Measurements from ENCODE around the gene FAM240B.

The FAM240B gene

DNA sequence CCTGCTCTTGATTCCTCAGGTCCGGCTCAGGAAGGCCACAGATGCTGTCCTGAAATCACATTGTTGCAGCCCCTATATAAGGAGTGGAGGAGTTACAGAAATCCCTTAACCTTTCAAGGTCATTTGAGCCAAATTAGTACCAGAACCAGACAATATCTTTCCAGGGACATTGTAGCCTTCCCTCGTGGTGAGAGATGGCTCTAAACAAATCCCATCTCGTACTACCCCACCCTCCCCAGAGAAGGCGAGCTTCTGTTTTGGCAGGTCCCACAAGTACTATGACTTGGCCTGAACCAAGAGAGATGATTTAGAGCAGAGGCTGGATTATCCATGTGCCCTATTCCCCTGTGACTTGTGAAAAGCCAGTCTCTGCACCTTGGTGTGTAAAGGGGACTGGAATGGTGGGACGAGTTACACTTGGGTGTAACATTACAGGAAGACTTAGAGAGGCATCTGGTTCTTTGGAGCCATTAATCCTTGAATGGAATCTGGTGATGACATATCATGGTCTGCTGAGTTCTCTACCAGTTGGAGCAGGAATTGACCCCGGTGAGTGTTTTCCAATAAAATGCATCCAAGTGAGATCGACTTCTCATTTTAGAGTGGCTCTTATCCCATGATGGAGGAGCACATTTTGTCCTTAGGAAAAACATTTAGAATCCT, at the start of gene FAM240B:
FAM240B (minus strand) TSS at position 51 of the 663 bp plus-strand sequence. CDS start 16,134 bp downstream, outside the sequence.
- in situ Hi-C loops (cut with MboI; ENCODE audit: low sequenced_read_pairs) = no loop called here

DNA sequence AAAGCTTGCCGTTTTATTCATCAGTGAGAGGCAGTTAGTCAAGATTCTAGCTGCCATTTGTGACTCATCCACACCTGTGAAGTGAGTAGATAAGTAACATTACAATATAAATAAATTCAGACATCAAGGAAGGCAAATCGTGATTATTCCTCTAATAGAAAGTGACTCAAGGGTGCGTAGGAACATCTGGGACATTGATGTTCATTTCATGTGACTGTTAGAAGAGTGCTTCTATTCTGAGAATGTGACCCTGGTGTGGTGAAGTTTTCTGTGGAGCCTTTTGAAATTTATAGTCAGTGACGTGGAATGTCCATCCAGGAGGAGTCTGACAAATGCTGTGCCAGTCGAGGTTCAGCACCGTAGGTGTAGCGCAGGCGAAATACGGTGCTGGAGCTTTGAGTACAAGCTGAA, 48.4 kb upstream of the FAM240B start:
- in situ Hi-C loops (cut with MboI; ENCODE audit: low sequenced_read_pairs) = no loop called here

DNA sequence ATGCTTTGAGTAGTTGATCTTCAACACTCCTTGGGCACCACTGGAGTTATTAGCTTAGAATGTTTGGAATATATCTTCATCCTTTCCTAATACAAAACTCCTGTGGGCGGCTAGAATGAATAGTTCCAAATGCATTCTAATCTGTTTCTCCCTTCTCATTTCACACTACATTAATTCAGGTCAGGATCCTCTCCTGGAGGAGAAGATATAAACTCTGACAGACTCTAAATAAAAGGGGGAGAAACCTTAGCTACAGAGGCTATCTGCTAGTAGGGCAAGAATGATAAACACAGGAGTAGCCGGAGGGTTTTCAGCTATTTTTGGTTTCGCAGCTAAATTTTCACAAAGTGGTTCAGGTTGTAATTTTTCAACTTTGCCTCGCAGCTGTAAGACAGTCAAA, 45.2 kb upstream of the FAM240B start:
- in situ Hi-C loops (cut with MboI; ENCODE audit: low sequenced_read_pairs) = no loop called here

DNA sequence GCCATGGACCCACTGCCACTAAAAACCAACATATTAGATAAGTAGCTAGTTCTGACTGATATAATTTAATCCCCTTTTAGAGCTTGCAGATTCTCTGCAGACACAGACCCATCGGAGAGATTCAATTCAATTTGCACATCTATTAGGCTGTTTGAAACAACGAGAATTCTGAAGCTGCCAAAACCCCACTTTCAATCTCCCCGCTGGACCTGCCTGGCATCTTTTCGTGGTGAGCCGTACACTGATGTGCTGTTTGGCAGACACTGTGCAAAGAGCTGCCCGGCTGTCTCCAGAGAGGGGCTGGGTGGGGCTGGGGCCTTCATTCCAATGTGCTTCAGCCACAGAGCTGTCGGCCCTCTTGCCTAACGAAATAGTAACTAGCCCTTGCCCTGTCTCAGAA, 42.1 kb upstream of the FAM240B start:
- in situ Hi-C loops (cut with MboI; ENCODE audit: low sequenced_read_pairs) = no loop called here

DNA sequence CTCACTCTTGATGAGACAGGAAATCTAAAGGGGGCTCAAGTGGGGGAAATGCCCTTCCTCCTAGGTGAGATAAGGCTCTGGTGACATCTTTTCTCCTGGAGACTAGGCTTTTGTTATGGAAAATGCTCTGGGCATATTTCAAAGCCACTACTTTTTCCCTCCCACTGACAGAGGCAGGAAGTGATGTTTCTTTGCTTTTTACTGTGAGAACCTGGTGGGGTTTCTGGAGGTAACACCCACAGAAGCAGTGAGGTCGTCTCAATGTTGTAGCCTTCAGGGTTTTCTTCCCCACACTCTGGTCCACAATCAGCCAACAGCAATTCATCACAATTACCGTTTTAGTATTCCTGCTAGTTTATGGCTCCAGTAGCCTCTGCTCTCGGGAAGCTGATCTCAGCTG, 41.4 kb upstream of the FAM240B start:
- in situ Hi-C loops (cut with MboI; ENCODE audit: low sequenced_read_pairs) = no loop called here

DNA sequence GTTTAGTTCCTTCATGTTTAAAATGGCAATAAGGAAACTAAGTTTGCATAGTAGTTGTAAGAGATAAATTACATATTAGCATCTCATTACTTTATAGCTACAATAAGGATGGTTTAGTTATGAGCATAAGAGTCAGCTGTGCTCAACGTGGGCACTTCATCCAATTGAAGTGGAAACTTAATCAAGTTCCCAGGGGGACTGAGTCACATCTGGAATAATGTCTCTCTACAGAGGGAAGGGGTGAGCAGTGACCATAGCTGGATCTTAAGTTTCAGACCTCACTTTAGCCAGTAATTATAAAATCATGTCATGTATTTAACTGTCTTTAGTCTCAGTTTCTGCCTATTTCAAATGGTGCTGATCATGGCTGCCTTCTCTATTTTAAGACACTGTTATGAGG, 36.8 kb upstream of the FAM240B start:
- in situ Hi-C loops (cut with MboI; ENCODE audit: low sequenced_read_pairs) = no loop called here

DNA sequence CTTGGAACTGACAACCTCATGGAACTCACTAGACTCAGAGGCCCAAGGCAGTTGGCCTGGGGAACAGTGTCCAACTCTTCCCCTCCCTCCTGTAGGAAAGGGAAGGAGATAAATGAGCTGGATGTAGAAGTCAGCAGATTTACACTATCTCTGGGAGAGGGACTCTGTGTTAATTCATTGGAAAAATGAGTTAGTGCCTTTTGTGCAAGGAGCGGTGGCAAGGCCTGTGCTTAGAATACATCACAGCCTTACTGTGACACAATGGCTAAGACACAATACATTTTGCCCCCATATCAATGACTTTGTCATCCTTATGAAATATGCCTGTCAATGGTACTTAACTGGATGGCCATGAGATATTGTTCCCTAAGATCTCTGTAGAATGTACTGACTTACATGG, 28.0 kb upstream of the FAM240B start:
- in situ Hi-C loops (cut with MboI; ENCODE audit: low sequenced_read_pairs) = no loop called here

DNA sequence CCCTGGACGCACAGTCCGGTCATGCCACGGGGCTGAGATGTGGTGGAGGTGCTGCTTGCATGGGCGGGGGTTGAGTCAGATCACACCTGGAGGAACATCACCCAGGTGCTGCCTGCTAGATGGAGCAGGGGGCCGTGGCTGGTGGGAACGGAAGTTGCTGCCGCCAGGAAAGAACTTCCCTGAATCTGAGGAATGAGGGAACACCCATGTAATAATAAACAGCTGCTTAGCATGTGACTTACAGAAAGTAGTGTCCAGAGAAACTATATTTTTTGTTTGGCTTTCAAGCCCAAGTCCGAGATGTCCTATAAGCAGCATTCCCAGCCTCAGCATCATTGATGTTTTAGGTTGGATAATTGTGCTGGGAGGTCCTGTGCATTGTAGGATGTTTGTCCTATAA, 27.1 kb upstream of the FAM240B start:
- in situ Hi-C loops (cut with MboI; ENCODE audit: low sequenced_read_pairs) = no loop called here

DNA sequence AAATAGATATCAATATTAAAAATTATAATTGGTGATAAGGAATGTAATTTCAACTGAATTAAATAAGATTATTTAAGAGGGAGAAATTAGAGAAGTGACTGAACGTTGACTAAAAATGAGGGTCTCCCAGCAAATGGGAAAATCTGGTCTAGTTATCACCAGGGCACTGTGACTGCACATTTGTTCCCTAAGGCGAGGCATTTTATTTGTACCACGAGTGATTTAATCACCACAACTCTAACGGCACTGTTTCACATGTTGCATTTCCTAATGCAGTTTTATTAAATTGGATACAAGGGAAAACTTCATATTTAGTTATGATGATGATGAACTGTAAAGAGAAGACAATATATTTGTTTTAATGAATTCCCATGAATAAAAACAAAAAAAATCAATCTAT, 26.4 kb upstream of the FAM240B start:
- in situ Hi-C loops (cut with MboI; ENCODE audit: low sequenced_read_pairs) = no loop called here

DNA sequence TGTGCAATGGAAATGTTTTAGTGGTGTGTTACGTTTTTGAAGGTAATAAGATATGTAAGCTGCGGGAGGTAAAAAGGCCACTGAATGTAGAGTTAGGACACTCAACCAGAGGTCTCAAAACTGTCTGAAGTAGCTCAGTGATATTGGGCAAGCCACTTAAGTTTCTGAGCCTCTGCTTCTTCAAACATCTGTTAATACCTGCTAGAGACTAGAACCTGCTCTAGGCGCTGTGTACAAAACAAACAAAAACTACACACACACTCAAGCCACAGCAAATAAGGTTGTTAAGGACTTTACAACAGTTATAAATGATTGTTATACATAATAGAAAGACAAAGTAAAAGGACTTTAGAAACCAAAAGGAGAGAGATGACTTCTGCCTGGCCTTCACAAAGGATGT, 24.6 kb upstream of the FAM240B start:
- in situ Hi-C loops (cut with MboI; ENCODE audit: low sequenced_read_pairs) = no loop called here

DNA sequence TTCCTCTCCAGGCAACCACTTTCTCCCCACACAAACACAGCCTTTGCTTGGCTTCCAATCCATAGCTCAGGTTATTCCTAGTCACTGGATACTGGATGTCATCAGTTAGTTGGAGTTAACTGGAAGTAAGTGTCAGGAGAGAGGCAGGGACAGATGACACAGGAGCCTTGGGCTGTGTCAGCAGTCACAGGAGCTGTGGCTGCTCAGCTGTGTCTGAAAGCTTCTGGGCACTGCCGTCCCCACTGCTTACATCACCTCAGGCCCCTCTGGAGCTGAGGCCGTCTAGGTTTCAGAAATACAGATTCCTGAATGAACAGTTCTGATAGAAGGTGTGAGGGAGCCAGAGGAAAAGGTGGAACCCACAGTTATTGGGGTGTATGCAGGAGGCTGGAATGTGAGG, 17.3 kb upstream of the FAM240B start:
- in situ Hi-C loops (cut with MboI; ENCODE audit: low sequenced_read_pairs) = no loop called here

DNA sequence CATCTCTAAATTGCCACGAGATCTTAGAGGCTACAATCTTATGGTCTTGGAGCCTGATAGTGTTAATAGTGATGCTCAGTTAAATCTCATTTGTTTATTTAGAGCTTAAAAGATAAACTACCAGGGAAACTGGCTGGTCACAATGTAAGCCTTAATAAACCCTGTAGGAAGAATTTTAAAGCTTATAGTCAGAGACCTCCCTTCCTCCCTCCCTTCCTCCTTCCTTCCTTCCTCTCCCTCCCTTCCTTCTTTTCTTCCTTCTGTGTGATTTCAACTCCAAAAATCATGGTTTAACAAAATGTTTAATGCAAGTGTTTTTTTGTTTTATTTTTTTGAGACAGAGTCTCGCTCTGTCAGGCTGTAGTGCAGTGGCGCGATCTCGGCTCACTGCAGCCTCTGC, 14.9 kb upstream of the FAM240B start:
- in situ Hi-C loops (cut with MboI; ENCODE audit: low sequenced_read_pairs) = no loop called here

DNA sequence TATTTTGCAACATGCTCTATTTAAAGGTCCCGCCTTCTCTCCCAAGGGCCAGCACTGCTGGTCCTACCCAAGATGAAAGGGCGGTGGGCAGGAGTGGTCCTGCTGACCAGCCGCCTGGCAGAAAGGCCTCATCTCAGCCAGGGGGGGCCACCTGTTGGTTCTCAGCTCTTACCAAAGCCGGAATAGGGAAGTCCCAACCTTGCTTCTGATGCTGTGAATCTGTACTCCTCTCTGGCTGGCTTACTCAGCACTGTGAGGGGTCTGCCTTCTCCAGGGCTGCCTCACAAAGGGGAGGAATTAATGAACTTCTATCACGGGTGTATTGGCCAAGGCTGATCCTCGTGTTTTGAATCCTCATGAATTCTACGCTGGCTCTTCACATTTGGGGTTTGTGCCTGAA, 13.6 kb upstream of the FAM240B start:
- in situ Hi-C loops (cut with MboI; ENCODE audit: low sequenced_read_pairs) = no loop called here

DNA sequence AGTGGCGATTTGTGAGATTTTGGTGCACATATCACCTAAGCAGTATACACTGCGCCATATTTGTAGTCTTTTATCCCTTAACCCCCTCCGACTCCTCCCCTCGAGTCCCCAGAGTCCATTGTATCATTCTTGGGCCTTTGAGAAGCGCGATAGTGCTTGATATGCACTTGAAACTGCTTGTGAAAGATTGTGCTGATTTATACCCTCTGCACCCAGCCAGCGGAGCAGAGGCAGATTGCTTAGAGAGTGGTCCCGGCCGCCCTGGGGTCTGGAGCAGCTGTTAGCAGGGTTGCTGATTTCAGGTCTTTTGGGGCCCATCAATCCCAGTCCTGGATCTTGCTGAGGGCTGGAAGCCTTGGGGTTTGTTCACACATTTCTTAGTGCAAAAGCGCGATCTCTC, 13.0 kb upstream of the FAM240B start:
- in situ Hi-C loops (cut with MboI; ENCODE audit: low sequenced_read_pairs) = no loop called here

DNA sequence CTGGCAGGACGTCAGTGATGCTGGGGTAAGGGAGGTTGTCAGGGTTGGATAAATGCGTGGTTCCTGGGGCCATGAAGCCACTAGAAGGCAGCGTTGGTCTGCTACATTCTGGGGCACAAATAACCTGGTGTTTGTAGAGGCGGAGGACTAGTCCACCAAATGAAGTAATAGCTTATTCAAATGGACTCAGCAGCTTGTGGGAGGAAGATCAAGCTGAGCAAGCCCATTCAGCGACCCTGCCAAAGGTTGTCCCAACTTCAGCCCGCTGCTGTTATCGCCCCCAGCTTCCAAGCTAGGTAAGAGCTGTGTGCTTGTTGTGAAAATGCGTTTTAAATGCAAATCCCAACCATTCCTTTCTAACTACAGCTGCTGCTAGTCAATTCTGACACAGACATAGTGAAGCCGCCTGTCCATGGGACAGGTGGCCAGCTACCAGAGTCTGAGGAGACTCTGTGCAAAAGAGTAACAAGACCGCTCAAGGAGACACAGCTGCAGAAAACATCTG, 7.6 kb upstream of the FAM240B start:
- in situ Hi-C loops (cut with MboI; ENCODE audit: low sequenced_read_pairs) = no loop called here

DNA sequence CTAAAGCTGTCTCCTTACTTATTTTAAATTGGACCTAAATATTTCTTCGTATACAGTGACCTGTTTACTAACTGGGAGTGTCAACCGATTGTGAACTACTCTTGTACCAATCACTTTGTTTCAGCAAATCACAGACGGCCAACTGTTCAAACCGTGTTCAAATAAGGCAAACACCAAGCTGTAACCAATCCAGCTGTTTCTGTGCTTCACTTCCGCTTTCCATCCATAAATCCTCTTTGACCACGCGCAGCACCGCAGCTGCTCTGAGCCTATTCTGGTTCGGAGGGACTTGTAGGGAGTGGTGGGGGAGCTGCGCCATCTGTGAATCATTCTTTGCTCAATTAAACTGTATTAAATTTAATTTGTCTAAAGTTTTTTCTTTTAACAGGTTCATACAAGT, 4.8 kb upstream of the FAM240B start:
- in situ Hi-C loops (cut with MboI; ENCODE audit: low sequenced_read_pairs) = no loop called here

DNA sequence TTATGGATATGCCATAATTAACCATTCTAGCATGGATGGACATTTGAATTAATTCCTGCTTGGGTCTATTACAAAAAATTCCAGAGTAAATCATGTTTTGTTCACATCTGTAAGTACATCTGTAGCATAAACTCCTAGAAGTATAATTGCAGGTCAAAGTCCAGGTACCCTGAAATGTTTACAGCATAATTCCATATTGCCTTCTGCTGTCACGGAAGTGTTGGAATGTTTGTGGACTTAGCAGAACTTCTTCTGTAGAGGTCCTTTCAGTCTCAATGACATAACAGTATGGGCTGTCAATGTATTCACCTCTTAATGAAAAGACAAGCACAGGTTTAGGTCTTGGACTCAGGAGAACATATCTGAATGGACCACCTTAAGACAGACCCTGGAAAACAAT, 1.8 kb downstream of the FAM240B start:
- in situ Hi-C loops (cut with MboI; ENCODE audit: low sequenced_read_pairs) = no loop called here

DNA sequence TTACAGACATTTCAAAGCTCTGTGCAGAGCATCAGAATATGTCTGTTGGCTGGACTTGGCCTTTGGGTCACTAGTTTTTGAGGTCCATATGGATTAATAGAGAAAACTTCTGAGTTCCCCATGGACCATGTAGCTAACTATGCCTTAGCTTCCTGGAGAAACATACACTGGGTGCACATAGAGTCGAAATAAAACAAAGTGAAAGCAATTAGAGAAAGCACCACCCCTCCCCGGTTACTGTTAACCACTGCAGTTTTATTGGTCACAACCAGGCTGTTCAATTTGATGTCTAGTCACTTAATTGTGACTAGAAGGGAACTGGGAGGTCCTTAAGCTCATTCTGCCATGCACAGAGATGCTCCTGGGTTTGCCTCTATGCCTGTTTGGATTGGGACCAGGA, 4.2 kb downstream of the FAM240B start:
- in situ Hi-C loops (cut with MboI; ENCODE audit: low sequenced_read_pairs) = no loop called here

DNA sequence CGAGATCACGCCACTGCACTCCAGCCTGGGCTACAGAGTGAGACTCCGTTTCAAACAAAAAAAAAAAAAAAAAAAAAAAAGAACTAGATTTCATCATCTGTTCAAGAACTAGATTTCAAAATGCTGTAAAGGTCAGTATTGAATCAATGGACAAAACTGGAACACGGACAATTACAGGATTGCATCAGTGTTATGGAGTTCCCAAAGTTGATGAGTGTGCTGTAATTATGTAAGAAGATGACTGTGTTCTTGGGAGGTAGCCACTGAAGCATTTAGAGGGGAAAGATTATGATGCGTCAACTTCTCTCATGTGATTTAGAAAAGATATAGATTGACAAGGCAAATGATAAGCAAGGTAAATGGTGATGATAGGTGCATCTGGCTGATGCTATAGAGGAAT, 6.5 kb downstream of the FAM240B start:
- in situ Hi-C loops (cut with MboI; ENCODE audit: low sequenced_read_pairs) = no loop called here

DNA sequence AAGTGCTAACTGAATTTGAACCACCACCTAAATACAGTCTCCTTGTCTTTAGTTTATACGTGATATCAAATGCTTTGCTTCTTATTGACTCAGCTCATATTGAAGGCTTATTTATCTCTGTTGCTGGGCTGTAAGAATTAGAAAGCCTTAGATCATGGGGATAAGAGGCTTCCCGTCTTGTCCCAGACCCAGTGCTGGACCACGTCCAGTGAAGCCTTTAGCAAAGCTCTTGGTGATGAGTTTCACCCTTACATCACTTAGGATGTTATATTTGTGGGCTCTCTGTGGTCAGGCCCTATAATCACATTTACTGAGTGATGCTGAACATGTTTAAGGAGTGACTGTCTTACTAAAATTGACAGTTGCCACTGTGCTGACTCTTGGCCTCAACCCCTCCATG, 11.2 kb downstream of the FAM240B start:
- in situ Hi-C loops (cut with MboI; ENCODE audit: low sequenced_read_pairs) = no loop called here

DNA sequence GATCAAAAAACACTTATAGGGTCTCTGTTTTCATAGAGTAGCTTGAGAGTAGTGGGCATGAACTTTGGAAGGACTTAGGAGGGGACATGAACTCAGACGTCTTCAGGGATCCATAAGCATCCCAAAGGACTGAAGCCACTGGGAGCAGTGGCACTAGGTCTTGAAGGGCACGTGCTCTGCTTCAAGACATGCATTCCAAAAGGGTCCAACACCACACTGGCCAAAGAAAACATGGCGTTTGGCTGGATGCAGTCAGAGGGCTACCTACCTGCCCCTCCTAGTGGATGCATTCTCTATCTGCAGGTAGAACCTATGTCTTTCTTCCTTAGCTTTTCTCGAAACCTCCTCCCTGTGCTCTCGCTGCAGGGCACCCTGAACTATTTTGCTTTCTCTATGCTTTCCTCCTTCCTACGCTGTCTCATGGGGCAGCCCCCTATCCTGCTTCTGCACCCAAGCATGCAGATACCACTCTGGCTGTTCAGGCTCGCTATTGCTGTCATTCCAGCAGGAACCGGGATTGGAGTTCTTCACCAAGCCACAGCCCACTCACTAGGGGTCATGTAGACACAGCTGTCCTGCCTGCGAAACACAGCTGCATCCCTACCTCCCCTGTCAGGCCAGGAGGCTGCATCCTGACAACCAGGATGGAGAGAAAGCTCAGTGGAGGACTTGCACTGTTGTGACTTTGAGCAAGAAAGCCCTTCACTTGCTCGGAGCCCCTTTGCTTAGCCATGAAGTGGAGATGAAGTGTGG, 11.9 kb downstream of the FAM240B start:
- in situ Hi-C loops (cut with MboI; ENCODE audit: low sequenced_read_pairs) = no loop called here

DNA sequence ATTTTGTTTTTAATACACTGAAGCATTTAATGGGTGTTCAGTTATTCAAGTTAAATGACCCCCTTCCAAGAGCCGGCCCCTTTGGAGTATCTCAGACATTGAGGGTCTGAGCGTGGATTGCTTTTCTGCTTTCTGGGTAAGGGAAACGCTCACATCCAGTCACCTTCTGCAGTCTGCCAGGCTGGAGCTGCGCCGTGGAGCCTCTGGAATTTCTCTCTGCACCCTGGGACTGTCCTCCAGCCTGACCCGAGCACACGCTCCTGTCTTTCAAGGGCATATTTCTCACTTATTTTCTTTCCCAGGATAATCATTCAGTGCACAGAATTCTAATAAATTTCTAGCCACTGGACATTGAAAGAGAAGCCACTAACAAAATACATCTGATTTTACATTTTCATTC, 13.4 kb downstream of the FAM240B start:
- in situ Hi-C loops (cut with MboI; ENCODE audit: low sequenced_read_pairs) = no loop called here

DNA sequence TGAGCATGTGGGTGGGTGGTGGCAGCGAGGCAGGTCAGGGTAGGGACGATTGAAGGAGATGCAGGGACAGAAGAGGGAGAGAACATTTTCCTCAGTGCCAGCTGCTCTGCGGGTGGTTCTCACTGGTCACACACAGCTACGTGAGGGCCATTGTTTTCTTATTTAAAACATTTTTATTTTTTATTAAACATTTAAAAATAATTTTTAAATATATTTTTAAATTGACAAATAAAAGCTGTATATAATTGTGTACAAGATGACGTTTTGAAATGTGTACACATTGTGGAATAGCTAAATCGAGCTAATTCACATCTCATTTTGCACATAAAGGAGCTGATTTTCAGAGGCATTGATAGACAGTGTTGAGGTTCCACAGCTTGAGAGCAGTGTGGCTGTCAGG, 14.0 kb downstream of the FAM240B start:
- in situ Hi-C loops (cut with MboI; ENCODE audit: low sequenced_read_pairs) = no loop called here

Measured in HL-60/S4 treated with retinoic acid at 250 ng/mL for 4 days and 3 days (cell line).